HCT116 (cell line): Measurements from ENCODE around the gene LCN6. TPM values are rescaled to one million over a fixed set of nuclear protein-coding genes. Genes with fewer than 3 reads are reported as not detected.

Experiments
- ATAC-seq: fragments of 200-7000 bp; cut with Tn5 transposase; 2 replicates; pipeline ENCODE4 v1.9.1; 2020; ENCODE audit warnings: mild to moderate bottlenecking, moderate library complexity
- BruUV-seq: library from RNA; stranded (reverse); fragments of 400-500 nt; replicated peaks from 2 replicates; lab custom pipeline; 2021; lab: Mats Ljungman, UMichigan
- CTCF ChIA-PET: fragments of 300-600 bp; sonication (Branson Sonifier 250); formaldehyde crosslinking; loops from one replicate; lab custom pipeline; 2021; ENCODE audit warnings: antibody characterized with exemption; lab: Charles Lee
- POLR2A ChIA-PET: fragments of 300-600, 350-600 bp; sonication (Branson Sonifier 250); formaldehyde crosslinking; loops from one replicate; lab custom pipeline; 2021; ENCODE audit warnings: antibody characterized with exemption; lab: Charles Lee
- RAD21 ChIA-PET, 2 experiments: fragments of 300-600 bp; sonication (Branson Sonifier 250); formaldehyde crosslinking; loops; one replicate each; lab custom pipeline; 2023; ENCODE audit warnings: low total read pairs in 2 of 2; ENCODE audit not compliant: uncharacterized antibody in 2 of 2, unreplicated experiment in 2 of 2, low non-redundant PET in 1 of 2; lab: Charles Lee
- DNase-seq: peaks from one replicate; pipeline ENCODE4 v3.0.0-alpha.2; 2010; ENCODE audit warnings: low read depth, low spot score
- H2AFZ ChIP-seq: fragments of 200-600 bp; shearing (Covaris generic), sonication (generic); 2 replicates; pipeline ENCODE4 v1.6.1; 2017; ENCODE audit warnings: low read depth, mixed run types, mixed read lengths, antibody characterized with exemption, low read length; ENCODE audit not compliant: poor library complexity, severe bottlenecking
- H3K27ac ChIP-seq: 2 replicates; pipeline ENCODE4 v1.5.1; 2012; ENCODE audit warnings: low read depth, low read length
- H3K27me3 ChIP-seq: fragments of 200-600 bp; sonication (generic); 2 replicates; pipeline ENCODE4 v1.6.1; 2016; ENCODE audit warnings: mixed run types, low read length, mixed read lengths; ENCODE audit not compliant: insufficient read depth
- H3K36me3 ChIP-seq, 2 experiments: fragments of 200-500 bp in 1 of 2; fragments of 200-600 bp in 1 of 2; sonication (Bioruptor generic) in 1 of 2; sonication (generic) in 1 of 2; 2 replicates each; pipeline versions ENCODE4 v1.5.1 to v1.6.1; 2014 to 2016; ENCODE audit warnings: low read length in 2 of 2, inconsistent platforms in 1 of 2, mixed read lengths in 1 of 2, mixed run types in 1 of 2; ENCODE audit not compliant: insufficient read depth in 2 of 2, control insufficient read depth in 1 of 2
- H3K4me1 ChIP-seq, 2 experiments: fragments of 200-600 bp in 1 of 2; sonication (generic) in 1 of 2; 2 replicates each; pipeline versions ENCODE4 v1.5.1 to v1.6.1; 2012 to 2017; ENCODE audit warnings: low read length in 2 of 2, inconsistent platforms in 1 of 2, mild to moderate bottlenecking in 1 of 2, mixed read lengths in 1 of 2, mixed run types in 1 of 2, moderate library complexity in 1 of 2; ENCODE audit not compliant: insufficient read depth in 2 of 2, control insufficient read depth in 1 of 2
- H3K4me2 ChIP-seq: fragments of 200-600 bp; sonication (generic); 2 replicates; pipeline ENCODE4 v1.6.1; 2017; ENCODE audit warnings: mixed run types, low read length, mixed read lengths
- H3K4me3 ChIP-seq, 2 experiments: fragments of 200-600 bp in 1 of 2; sonication (generic) in 1 of 2; replicated peaks in 1 of 2; 2 replicates each; pipeline ENCODE4 v1.5.1; 2011 to 2016; ENCODE audit warnings: low read length in 2 of 2, control low read depth in 1 of 2, low read depth in 1 of 2, mild to moderate bottlenecking in 1 of 2, mixed read lengths in 1 of 2, mixed run types in 1 of 2
- H3K79me2 ChIP-seq: fragments of 200-600 bp; sonication (generic); 2 replicates; pipeline ENCODE4 v1.6.1; 2017; ENCODE audit warnings: mild to moderate bottlenecking, mixed run types, low read length, moderate library complexity, mixed read lengths; ENCODE audit not compliant: insufficient read depth
- H3K9ac ChIP-seq: fragments of 200-600 bp; sonication (generic); 2 replicates; pipeline ENCODE4 v1.6.1; 2016; ENCODE audit warnings: low read length, mixed read lengths
- H3K9me2 ChIP-seq: fragments of 200-600 bp; sonication (generic), shearing (Covaris generic); 2 replicates; pipeline ENCODE4 v1.6.1; 2017; ENCODE audit warnings: mixed run types, mild to moderate bottlenecking, moderate library complexity; ENCODE audit not compliant: insufficient read depth
- H3K9me3 ChIP-seq, 2 experiments: fragments of 200-500 bp in 1 of 2; fragments of 200-600 bp in 1 of 2; sonication (Bioruptor generic) in 1 of 2; sonication (generic) in 1 of 2; 2 replicates each; pipeline ENCODE4 v1.6.1; 2014 to 2017; ENCODE audit warnings: low read length in 2 of 2, mixed read lengths in 2 of 2, inconsistent platforms in 1 of 2, low read depth in 1 of 2, mild to moderate bottlenecking in 1 of 2, mixed run types in 1 of 2, moderate library complexity in 1 of 2; ENCODE audit not compliant: control insufficient read depth in 1 of 2, insufficient read depth in 1 of 2
- H4K20me1 ChIP-seq: fragments of 200-600 bp; sonication (generic), shearing (Covaris generic); 2 replicates; pipeline ENCODE4 v1.6.1; 2017; ENCODE audit warnings: mixed run types, mild to moderate bottlenecking, moderate library complexity; ENCODE audit not compliant: insufficient read depth
- ATF3 ChIP-seq: IDR thresholded peaks from 2 replicates; pipeline ENCODE4 v1.6.1; 2012
- CBX3 ChIP-seq: IDR thresholded peaks from 2 replicates; pipeline ENCODE4 v1.6.1; 2012; ENCODE audit warnings: low read depth
- CEBPB ChIP-seq: IDR thresholded peaks from 2 replicates; pipeline ENCODE4 v1.6.1; 2012; ENCODE audit warnings: low read depth
- EGR1 ChIP-seq: IDR thresholded peaks from 2 replicates; pipeline ENCODE4 v1.6.1; 2012; ENCODE audit warnings: low read depth
- ELF1 ChIP-seq: IDR thresholded peaks from 2 replicates; pipeline ENCODE4 v1.6.1; 2012; ENCODE audit warnings: low read depth, borderline replicate concordance
- EZH2 ChIP-seq: fragments of 200-600 bp; sonication (generic); IDR thresholded peaks from 2 replicates; pipeline ENCODE4 v1.6.1; 2017; ENCODE audit warnings: antibody characterized with exemption, mixed run types
- EZH2phosphoT487 ChIP-seq: fragments of 200-600 bp; IDR thresholded peaks from 2 replicates; pipeline ENCODE4 v1.6.1; 2018; ENCODE audit warnings: antibody characterized with exemption, borderline replicate concordance
- FOSL1 ChIP-seq: IDR thresholded peaks from 2 replicates; pipeline ENCODE4 v1.6.1; 2012; ENCODE audit warnings: low read depth
- POLR2A ChIP-seq: IDR thresholded peaks from 2 replicates; pipeline ENCODE4 v1.7.0; 2011; ENCODE audit warnings: borderline replicate concordance; ENCODE audit not compliant: insufficient read depth, insufficient read length; ENCODE audit errors: extremely low read depth
- POLR2AphosphoS5 ChIP-seq: IDR thresholded peaks from 2 replicates; pipeline ENCODE4 v1.6.1; 2011; ENCODE audit warnings: mild to moderate bottlenecking, low read depth, low read length, moderate library complexity
- REST ChIP-seq: IDR thresholded peaks from 2 replicates; pipeline ENCODE4 v1.6.1; 2012; ENCODE audit warnings: low read depth
- SP1 ChIP-seq: IDR thresholded peaks from 2 replicates; pipeline ENCODE4 v1.6.1; 2012; ENCODE audit warnings: low read depth
- SRF ChIP-seq: IDR thresholded peaks from 2 replicates; pipeline ENCODE4 v1.6.1; 2012; ENCODE audit warnings: low read depth
- TCF7L2 ChIP-seq: IDR thresholded peaks from 2 replicates; pipeline ENCODE4 v1.7.0; 2011; ENCODE audit warnings: borderline replicate concordance, inconsistent platforms; ENCODE audit not compliant: insufficient read depth, insufficient read length; ENCODE audit errors: extremely low read depth
- YY1 ChIP-seq: IDR thresholded peaks from 2 replicates; pipeline ENCODE4 v1.6.1; 2011; ENCODE audit warnings: low read length, low read depth, moderate library complexity, mild to moderate bottlenecking; ENCODE audit not compliant: insufficient replicate concordance; ENCODE audit errors: extremely low read depth
- ZBTB33 ChIP-seq: IDR thresholded peaks from 2 replicates; pipeline ENCODE4 v1.6.1; 2011; ENCODE audit warnings: mild to moderate bottlenecking, low read length, moderate library complexity; ENCODE audit not compliant: insufficient replicate concordance; ENCODE audit errors: extremely low read depth
- ZFX ChIP-seq: fragments of 450-650 bp; IDR thresholded peaks from 2 replicates; pipeline ENCODE4 v1.6.1; 2017
- ZNF274 ChIP-seq: fragments of 200-500 bp; sonication (Bioruptor generic); IDR thresholded peaks from 2 replicates; pipeline ENCODE4 v1.6.1; 2014; ENCODE audit warnings: mild to moderate bottlenecking, low read depth, low read length, inconsistent platforms
- intact Hi-C: fragments of 100-400 bp; cut with micrococcal nuclease; formaldehyde crosslinking; loops from 2 replicates; pipeline ENCODE4 v1.10.0; 2022
- total RNA-seq: library from RNA; stranded (reverse); gene quantifications from one replicate; pipeline ENCODE4 v1.2.1, GENCODE V29; 2021; ENCODE audit not compliant: unreplicated experiment

The LCN6 gene
- total RNA-seq, 1 experiment from 2014 or later: not detected

GRCh38 chr9:136729926-136730325 lies 18.4 kb downstream of the LCN6 start:
- no peaks in the 10 kb centered on the region for H3K9me3 ChIP-seq

More at GRCh38 chr9:136729926-136730325, 18.4 kb downstream of the LCN6 start:
- Histone ChIP-seq H4K20me1 (peaks cover 19% of the 10 kb centered on the region; the same call in 1 of the 2 replicates), H3K4me3 (no peak overlapping the region), H3K4me2 (peak overlapping the region; percentile 95; the same call in 1 of the 2 replicates), H3K36me3 (peaks cover 6 to 28% of the 10 kb centered on the region in 2 experiments; a peak in 3 of 4 replicates)
- CTCF ChIA-PET: interaction anchor here (1.1 to 1.4 kb wide), 3 partner anchors 16 to 61 kb away, joined by 3 read pairs; partner anchors contain the start of gene TMEM141
- no peak for ATAC-seq
- no peak for TF ChIP-seq SP1
- TF ChIP-seq ZBTB33: no peak
- TF ChIP-seq EZH2phosphoT487: no peak
- no peak for TF ChIP-seq CEBPB
- TF ChIP-seq EZH2: no peak
- TF ChIP-seq FOSL1: no peak
- TF ChIP-seq EGR1: no peak
- TF ChIP-seq ZFX: no peak
- no peak for TF ChIP-seq SRF
- TF ChIP-seq ELF1: no peak
- TF ChIP-seq TCF7L2: no peak
- TF ChIP-seq ATF3: no peak
- no peak for TF ChIP-seq POLR2A
- no peak for TF ChIP-seq REST
- TF ChIP-seq ZNF274: no peak
- no peak for TF ChIP-seq CBX3
- no peak for TF ChIP-seq YY1
- no peak for TF ChIP-seq POLR2AphosphoS5
- TF ChIP-seq, all 23 proteins: peak for 0
- Histone ChIP-seq H3K4me1 (peaks cover 13 to 34% of the 10 kb centered on the region in 2 experiments), H3K79me2 (peaks cover 45% of the 10 kb centered on the region), H3K9me2 (no peaks in the 10 kb centered on the region), H3K27ac (peak overlapping the region; percentile 97; the same call in 1 of the 2 replicates), H3K27me3 (no peaks in the 10 kb centered on the region), H2AFZ (no peak overlapping the region), H3K9ac (no peak overlapping the region)
- POLR2A ChIA-PET: interaction anchor here (0.9 to 1.1 kb wide), 3 partner anchors 19 to 49 kb away, joined by 3 to 4 read pairs (median 4); no protein-coding TSS in a partner anchor
- DNase-seq: no peak
- intact Hi-C loops: loop anchor here (1.0 kb wide), 1 partner anchor 35 kb away; no protein-coding TSS in a partner anchor
- BruUV-seq: TSS peak; percentile 52
- RAD21 ChIA-PET: interaction anchor here in 1 of 2 experiments (0.9 kb wide), 1 partner anchor 36 kb away, joined by 3 read pairs; no protein-coding TSS in a partner anchor
